HepG2 (cell line): Measurements from ENCODE around the gene PTGES3. TPM values are rescaled to one million over a fixed set of nuclear protein-coding genes. Genes with fewer than 3 reads are reported as not detected.

ENCODE experiments used
- CERS6 ChIP-seq: sonication (generic); formaldehyde crosslinking; IDR thresholded peaks from 2 replicates; pipeline ENCODE4 v1.5.0; 2020; ENCODE audit warnings: missing genetic modification reagents
- FOXO1 ChIP-seq: sonication (generic); formaldehyde crosslinking; IDR thresholded peaks from 2 replicates; pipeline ENCODE4 v1.4.0; 2020; ENCODE audit warnings: missing genetic modification reagents
- GATAD1 ChIP-seq: IDR thresholded peaks from 2 replicates; pipeline ENCODE4 v1.6.1; 2016; ENCODE audit warnings: missing genetic modification reagents, missing compliant biosample characterization
- HHEX ChIP-seq: IDR thresholded peaks from 2 replicates; pipeline ENCODE4 v1.6.1; 2016; ENCODE audit warnings: control low read depth
- HNF4A ChIP-seq: sonication (generic); formaldehyde crosslinking; IDR thresholded peaks from 2 replicates; pipeline ENCODE4 v1.4.0; 2020; ENCODE audit warnings: missing genetic modification reagents
- HNF4G ChIP-seq, 2 experiments: sonication (generic) in 1 of 2; formaldehyde crosslinking in 1 of 2; IDR thresholded peaks; 2 replicates each; pipeline versions ENCODE4 v1.4.0 to v1.6.1; 2011 to 2020; ENCODE audit warnings: borderline replicate concordance in 2 of 2, low read depth in 2 of 2, mild to moderate bottlenecking in 2 of 2, low read length in 1 of 2, missing genetic modification reagents in 1 of 2, moderate library complexity in 1 of 2
- NR2C2 ChIP-seq: sonication (generic); formaldehyde crosslinking; IDR thresholded peaks from 2 replicates; pipeline ENCODE4 v1.4.0; 2020; ENCODE audit warnings: missing genetic modification reagents, mild to moderate bottlenecking, moderate library complexity, borderline replicate concordance
- SMAD3 ChIP-seq: sonication (generic); formaldehyde crosslinking; IDR thresholded peaks from 2 replicates; pipeline ENCODE4 v1.4.0; 2020; ENCODE audit warnings: missing genetic modification reagents
- TFAP4 ChIP-seq: sonication (generic); IDR thresholded peaks from 2 replicates; pipeline ENCODE4 v1.6.1; 2016; ENCODE audit warnings: low read depth, borderline replicate concordance
- ZNF101 ChIP-seq: sonication (generic); formaldehyde crosslinking; IDR thresholded peaks from 2 replicates; pipeline ENCODE4 v1.4.0; 2020; ENCODE audit warnings: mild to moderate bottlenecking, low read depth, missing genetic modification reagents, borderline replicate concordance
- ZNF263 ChIP-seq: sonication (generic); formaldehyde crosslinking; IDR thresholded peaks from 2 replicates; pipeline ENCODE4 v1.4.0; 2020; ENCODE audit warnings: missing genetic modification reagents
- ZNF264 ChIP-seq: sonication (generic); formaldehyde crosslinking; IDR thresholded peaks from 2 replicates; pipeline ENCODE4 v1.4.0; 2020; ENCODE audit warnings: missing genetic modification reagents
- ZNF569 ChIP-seq: sonication (generic); formaldehyde crosslinking; IDR thresholded peaks from 2 replicates; pipeline ENCODE4 v1.5.0; 2020; ENCODE audit warnings: mild to moderate bottlenecking, missing genetic modification reagents, moderate library complexity, borderline replicate concordance
- ZNF782 ChIP-seq: sonication (generic); formaldehyde crosslinking; IDR thresholded peaks from 2 replicates; pipeline ENCODE4 v1.4.0; 2020; ENCODE audit warnings: missing genetic modification reagents, mild to moderate bottlenecking, borderline replicate concordance
- polyA plus RNA-seq, 8 experiments: library from polyadenylated mRNA; depleted of rRNA in 3 of 8; stranded (reverse) in 7 of 8; unstranded in 1 of 8; fragments of >200 nt; fragmentation: Illumina TruSeq in 4 of 8; extraction: Trizol in 4 of 8; gene quantifications; 2 replicates each; pipeline versions ENCODE4 v1.2.1 to v1.2.3, GENCODE V29; 2011 to 2016; ENCODE audit warnings: low read depth in 4 of 8, missing spikeins in 1 of 8, mixed read lengths in 1 of 8; ENCODE audit not compliant: insufficient read depth in 1 of 8
- total RNA-seq, 5 experiments: library from RNA; depleted of rRNA; stranded (reverse); fragments of >200 nt; fragmentation: Illumina TruSeq; extraction: Trizol; gene quantifications; 2 replicates each; pipeline ENCODE4 v1.2.3, GENCODE V29; 2016; ENCODE audit warnings: low read depth in 1 of 5
- TF ChIP-seq, protein P1 (sequence below): sonication (generic); formaldehyde crosslinking; IDR thresholded peaks from 2 replicates; pipeline ENCODE4 v1.4.0; 2020; ENCODE audit warnings: low read depth, mild to moderate bottlenecking, missing genetic modification reagents
- TF ChIP-seq, protein P2 (sequence below): sonication (generic); formaldehyde crosslinking; IDR thresholded peaks from 2 replicates; pipeline ENCODE4 v1.8.1; 2022; ENCODE audit warnings: low read depth, mild to moderate bottlenecking, missing genetic modification reagents
- TF ChIP-seq, protein P3 (sequence below): sonication (generic); formaldehyde crosslinking; IDR thresholded peaks from 2 replicates; pipeline ENCODE4 v1.8.0; 2022; ENCODE audit warnings: mild to moderate bottlenecking, missing genetic modification reagents
- TF ChIP-seq, protein P4 (sequence below): IDR thresholded peaks from 2 replicates; pipeline ENCODE4 v1.6.1; 2016; ENCODE audit warnings: missing biosample characterization, missing genetic modification reagents, low read depth

Gene PTGES3
- total and polyA plus RNA-seq, 2 of the 13 experiments (the other 11 are each of a cell fraction or from before 2014, with no cell fraction given): 54.4 to 159 TPM

GRCh38 chr12:56688129-56688845, at the start of gene PTGES3 (continued):
- peak; percentile 44; the same call in 1 of the 2 replicates for TF ChIP-seq ZNF263 (CRISPR knock-in tag)
- TF ChIP-seq ZNF569 (CRISPR knock-in tag): peak; percentile 90; the same call in 1 of the 2 replicates
- TF ChIP-seq CERS6: no peak
- TF ChIP-seq SMAD3 (CRISPR knock-in tag): peak; percentile 89
- TF ChIP-seq, protein P1, sequence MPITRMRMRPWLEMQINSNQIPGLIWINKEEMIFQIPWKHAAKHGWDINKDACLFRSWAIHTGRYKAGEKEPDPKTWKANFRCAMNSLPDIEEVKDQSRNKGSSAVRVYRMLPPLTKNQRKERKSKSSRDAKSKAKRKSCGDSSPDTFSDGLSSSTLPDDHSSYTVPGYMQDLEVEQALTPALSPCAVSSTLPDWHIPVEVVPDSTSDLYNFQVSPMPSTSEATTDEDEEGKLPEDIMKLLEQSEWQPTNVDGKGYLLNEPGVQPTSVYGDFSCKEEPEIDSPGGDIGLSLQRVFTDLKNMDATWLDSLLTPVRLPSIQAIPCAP (CRISPR knock-in tag): no peak
- no peak for TF ChIP-seq TFAP4
- 0 out of 2 replicates have a peak, but pooled peaks have one; percentile 30 for TF ChIP-seq ZNF782 (CRISPR knock-in tag)
- TF ChIP-seq HNF4G (IDR thresholded peaks at IDR 0.05; ENCODE audit: borderline replicate concordance, low read depth, low read length): no peak
- no peak for TF ChIP-seq HNF4G (CRISPR knock-in tag; IDR thresholded peaks at IDR 0.05; ENCODE audit: borderline replicate concordance, low read depth)
- TF ChIP-seq HHEX (CRISPR knock-in tag): no peak
- TF ChIP-seq ZNF264 (CRISPR knock-in tag): peak; percentile 64
- no peak for TF ChIP-seq ZNF101 (CRISPR knock-in tag)
- no peak for TF ChIP-seq FOXO1 (CRISPR knock-in tag)
- peak; percentile 86 for TF ChIP-seq GATAD1 (CRISPR knock-in tag)
- TF ChIP-seq, protein P2, sequence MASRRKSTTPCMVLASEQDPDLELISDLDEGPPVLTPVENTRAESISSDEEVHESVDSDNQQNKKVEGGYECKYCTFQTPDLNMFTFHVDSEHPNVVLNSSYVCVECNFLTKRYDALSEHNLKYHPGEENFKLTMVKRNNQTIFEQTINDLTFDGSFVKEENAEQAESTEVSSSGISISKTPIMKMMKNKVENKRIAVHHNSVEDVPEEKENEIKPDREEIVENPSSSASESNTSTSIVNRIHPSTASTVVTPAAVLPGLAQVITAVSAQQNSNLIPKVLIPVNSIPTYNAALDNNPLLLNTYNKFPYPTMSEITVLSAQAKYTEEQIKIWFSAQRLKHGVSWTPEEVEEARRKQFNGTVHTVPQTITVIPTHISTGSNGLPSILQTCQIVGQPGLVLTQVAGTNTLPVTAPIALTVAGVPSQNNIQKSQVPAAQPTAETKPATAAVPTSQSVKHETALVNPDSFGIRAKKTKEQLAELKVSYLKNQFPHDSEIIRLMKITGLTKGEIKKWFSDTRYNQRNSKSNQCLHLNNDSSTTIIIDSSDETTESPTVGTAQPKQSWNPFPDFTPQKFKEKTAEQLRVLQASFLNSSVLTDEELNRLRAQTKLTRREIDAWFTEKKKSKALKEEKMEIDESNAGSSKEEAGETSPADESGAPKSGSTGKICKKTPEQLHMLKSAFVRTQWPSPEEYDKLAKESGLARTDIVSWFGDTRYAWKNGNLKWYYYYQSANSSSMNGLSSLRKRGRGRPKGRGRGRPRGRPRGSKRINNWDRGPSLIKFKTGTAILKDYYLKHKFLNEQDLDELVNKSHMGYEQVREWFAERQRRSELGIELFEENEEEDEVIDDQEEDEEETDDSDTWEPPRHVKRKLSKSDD (CRISPR knock-in tag): peak; percentile 77; the same call in 1 of the 2 replicates
- TF ChIP-seq NR2C2 (CRISPR knock-in tag): peak; percentile 57; the same call in 1 of the 2 replicates
- TF ChIP-seq HNF4A (CRISPR knock-in tag): no peak
- TF ChIP-seq, protein P3, sequence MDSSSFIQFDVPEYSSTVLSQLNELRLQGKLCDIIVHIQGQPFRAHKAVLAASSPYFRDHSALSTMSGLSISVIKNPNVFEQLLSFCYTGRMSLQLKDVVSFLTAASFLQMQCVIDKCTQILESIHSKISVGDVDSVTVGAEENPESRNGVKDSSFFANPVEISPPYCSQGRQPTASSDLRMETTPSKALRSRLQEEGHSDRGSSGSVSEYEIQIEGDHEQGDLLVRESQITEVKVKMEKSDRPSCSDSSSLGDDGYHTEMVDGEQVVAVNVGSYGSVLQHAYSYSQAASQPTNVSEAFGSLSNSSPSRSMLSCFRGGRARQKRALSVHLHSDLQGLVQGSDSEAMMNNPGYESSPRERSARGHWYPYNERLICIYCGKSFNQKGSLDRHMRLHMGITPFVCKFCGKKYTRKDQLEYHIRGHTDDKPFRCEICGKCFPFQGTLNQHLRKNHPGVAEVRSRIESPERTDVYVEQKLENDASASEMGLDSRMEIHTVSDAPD: no peak; the same call in 1 of the 2 replicates
- TF ChIP-seq, protein P4, sequence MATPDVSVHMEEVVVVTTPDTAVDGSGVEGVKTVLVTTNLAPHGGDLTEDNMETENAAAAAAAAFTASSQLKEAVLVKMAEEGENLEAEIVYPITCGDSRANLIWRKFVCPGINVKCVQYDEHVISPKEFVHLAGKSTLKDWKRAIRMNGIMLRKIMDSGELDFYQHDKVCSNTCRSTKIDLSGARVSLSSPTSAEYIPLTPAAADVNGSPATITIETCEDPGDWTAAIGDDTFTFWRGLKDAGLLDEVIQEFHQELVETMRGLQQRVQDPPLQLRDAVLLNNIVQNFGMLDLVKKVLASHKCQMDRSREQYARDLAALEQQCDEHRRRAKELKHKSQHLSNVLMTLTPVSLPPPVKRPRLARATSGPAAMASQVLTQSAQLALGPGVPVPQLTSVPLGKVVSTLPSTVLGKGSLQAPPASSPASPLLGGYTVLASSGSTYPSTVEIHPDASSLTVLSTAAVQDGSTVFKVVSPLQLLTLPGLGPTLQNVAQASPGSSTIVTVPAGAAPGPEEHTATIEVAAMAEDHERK (CRISPR knock-in tag): peak; percentile 84
